GM19238 (cell line): ENCODE results near the gene ALG1L2.
"Not testable (repeated sequence)": the region's sequence is repeated elsewhere in the genome, so short reads cannot be mapped to it uniquely, and the experiment has no call there.

Experiments used
- DNase-seq: peaks from one replicate; pipeline ENCODE4 v3.0.0; 2011; ENCODE audit warnings: low spot score; ENCODE audit not compliant: insufficient read length

The ALG1L2 gene

DNA sequence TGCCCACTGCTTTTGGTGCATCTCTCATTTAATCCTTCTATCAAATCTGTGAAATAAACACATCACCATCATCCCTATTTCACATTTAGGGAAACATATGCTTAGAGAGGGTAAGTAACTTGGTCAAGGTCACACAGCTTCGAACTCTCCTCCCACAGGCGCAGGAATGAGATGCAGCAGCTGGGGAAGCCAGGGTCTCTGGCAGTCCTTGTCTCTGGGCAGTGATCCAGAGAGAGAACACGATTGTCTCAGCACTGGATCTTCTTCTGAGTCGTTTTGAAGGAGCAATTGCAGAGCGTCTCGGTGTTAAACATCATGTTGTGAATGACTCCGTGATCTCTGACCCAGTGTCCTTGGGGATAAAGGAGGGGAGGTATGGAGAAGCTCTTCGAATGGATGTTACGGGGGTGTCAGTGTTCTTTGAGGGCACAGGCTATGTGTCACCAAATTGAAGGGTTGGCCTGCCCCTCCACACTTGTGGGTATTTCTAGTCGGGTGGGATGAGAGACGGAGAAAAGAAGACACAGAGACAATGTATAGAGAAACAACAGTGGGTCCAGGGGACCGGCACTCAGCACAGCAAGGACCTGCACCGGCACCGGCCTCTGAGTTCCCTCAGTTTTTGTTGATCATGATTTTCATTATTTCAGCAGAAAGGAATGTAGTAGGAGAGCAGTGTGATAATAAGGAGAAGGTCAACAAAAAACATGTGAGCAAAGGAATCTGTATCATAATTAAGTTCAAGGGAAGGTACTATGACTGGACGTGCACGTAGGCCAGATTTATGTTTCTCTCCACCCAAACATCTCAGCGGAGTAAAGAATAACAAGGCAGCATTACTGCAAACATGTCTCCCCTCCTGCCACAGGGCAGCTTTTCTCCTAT is 41.5 kb downstream of the ALG1L2 start:
- not testable (repeated sequence) for DNase-seq

DNA sequence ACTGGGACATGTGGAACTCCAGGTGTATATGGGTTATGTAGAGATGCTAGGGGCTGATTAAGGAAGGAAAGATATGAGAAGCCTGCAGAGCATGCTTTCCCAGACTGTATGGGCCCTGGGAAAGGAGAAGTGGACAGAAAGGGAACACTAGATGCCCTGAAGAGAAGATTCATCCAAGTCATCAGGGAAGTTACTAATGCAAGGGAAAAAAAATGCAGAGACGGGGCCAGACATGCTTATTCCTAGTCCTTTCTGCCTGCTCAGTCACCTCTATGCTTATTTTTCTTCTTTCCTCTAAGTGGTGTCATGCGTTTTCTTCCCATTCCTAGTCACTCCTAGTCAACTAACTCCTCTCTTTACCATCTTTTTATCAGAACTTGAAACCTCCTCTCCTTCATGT is 43.8 kb downstream of the ALG1L2 start:
- not testable (repeated sequence) for DNase-seq

DNA sequence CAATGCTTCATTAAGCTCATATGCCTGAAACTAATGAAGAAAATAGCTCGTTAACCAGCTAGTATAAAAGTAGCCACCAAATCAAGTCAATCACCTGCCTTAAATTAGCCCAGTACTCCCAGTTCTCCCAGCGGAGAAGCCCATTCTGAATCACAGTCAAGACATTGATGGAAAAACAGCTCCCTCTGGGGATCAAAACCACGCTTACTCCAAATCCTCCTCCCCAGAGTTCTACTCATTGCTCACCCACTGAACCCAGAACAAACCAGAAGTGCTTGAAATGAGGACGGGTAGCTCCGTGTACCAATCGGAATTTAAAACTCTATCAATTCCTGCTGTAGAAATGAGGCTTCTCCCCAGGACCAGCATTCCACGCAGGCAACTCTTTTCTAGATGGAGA is 54.7 kb downstream of the ALG1L2 start:
- DNase-seq: not testable (repeated sequence)

DNA sequence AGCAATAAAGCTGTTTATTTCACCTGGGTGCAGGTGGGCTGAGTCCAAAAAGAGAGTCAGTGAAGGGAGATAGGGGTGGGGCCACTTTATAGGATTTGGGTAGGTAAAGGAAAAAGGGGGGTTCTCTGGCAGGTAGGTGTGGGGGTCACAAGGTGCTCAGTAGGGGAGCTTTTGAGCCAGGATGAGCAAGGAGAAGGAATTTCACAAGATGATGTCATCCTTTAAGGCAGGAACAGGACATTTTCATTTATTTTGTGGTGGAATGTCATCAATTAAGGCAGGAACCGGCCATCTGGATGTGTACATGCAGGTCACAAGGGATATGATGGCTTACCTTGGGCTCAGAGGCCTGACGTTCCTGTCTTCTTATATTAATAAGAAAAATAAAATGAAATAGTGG is 56.1 kb downstream of the ALG1L2 start:
- DNase-seq: not testable (repeated sequence)

DNA sequence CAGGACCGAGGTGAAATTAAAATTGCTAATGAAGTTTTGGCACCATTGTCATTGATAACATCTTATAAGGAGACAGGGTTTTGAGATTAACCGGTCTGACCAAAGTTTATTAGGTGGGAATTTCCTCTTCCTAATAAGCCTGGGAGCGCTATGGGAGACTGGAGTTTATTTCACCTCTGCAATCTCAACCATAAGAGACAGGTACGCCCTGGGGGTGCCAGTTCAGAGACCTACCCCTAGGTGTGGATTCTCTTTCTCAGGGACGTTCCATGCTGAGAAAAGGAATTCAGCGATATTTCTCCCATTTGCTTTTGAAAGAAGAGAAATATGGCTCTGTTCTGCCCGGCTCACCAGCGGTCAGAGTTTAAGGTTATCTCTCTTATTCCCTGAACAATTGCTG is 57.4 kb downstream of the ALG1L2 start:
- DNase-seq: not testable (repeated sequence)

DNA sequence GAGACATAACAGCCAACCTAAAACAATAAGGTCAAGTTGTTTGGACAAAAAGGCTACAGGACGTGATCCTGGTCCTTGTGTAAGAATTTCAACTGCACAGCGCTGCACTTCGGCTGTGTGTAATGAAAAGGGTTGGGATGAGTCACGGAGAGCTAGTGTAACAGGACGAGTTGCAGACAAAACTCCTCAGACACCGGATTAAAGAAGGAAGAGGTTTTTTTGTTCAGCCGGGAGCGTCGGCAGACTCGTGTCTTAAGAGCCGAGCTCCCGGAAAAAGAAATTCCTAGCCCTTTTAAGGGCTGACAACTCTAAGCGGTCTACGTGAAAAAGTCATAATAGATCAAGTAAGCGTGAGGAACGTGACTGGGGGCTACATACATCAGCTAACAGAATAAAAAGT is 59.1 kb downstream of the ALG1L2 start:
- not testable (repeated sequence) for DNase-seq

DNA sequence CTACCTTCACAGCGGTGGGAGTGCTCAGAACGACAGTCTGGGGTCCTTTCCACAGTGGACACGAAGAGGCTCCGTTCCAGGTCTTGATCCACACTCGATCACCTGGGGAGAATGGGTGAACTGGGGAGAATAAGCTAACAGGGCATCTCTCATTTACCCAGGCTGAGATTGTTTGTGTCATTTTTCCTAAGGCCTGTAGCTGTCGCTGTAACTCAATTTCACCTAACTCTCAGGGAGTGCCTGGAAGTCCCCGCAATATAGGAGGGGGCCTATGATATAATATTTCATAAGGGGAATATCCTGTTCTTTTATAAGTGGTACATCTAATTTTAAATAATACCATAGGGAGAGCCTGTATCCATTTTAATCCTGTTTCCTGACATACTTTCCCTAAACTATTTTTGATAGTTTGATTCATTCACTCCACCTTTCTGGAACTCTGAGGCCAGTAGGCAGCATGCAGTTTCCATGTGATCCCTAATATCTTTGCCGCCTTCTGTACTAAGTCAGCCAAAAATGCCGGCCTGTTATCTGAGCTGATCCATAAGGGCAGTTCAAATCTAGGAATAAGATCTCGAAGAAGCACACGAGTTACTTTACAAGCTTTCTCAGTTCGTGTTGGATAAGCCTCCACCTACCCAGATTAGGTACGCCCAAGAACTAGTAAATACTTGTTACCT is 62.2 kb downstream of the ALG1L2 start:
- not testable (repeated sequence) for DNase-seq

DNA sequence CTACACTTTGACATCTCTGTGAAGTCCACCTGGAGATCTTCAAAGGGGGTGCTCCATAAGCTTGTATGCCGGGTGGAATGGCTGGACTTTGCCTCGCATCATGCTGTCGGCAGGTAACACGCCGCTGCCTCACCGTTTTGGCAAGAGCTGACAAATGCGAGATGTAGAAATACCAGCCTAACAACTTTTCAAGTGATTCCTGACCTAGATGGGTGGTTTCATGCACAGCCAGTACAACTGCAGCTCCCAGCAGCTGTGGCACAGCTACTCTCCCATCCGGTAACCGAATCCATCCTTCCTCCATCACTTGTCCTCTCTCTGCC is 62.7 kb downstream of the ALG1L2 start:
- not testable (repeated sequence) for DNase-seq

DNA sequence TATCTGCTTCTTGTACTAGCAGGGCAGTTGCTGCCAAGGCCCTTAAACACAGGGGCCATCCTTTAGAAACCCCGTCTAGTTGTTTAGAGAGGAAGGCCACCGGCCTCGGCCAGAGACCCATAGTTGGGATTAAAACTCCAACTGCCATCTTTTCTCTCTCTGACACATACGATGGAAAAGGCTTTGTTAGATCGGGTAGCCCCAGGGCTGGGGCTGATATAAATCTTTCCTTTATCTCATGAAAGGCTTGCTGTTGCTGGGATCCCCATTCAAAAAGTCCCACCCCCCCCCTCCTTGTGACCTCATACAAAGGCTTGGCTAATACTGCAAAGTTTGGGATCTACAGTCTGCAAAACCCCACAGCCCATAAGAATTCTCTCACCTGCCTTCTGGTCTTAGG is 63.8 kb downstream of the ALG1L2 start:
- not testable (repeated sequence) for DNase-seq

DNA sequence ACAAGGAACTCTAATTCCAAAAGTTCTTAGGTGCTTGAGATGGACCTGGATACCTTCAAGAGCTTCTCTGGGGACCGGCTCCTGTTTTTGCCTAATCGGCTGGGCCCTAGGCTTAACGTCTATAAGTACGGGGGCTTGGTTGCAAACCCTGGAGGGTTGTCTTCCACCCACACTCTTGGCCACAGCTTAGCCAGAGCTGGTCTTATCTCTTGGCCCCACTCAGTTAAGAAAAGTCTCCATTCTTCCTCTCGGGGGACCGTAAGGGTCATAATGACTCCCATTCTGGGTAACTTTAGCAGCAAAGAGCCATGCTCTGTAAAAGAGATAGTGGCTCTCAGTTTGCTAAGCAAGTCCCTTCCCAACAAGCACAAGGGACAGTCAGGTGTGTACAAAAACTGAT is 64.8 kb downstream of the ALG1L2 start:
- DNase-seq: not testable (repeated sequence)
